Mesenchymal stem cell (in vitro differentiated cells and primary cell): ENCODE results near the gene CFAP119.

Source experiments
- DNase-seq: peaks from one replicate; pipeline ENCODE4 v3.0.0-alpha.2; 2013
- H2AFZ ChIP-seq: one replicate; pipeline ENCODE4 v1.6.1; 2013; ENCODE audit warnings: low read depth, mild to moderate bottlenecking, control low read depth, inconsistent platforms, low read length, moderate library complexity
- H2AK5ac ChIP-seq: 2 replicates; pipeline ENCODE4 v1.6.1; 2013; ENCODE audit warnings: low read length, moderate library complexity, mild to moderate bottlenecking, inconsistent platforms; ENCODE audit not compliant: severe bottlenecking
- H2BK120ac ChIP-seq: one replicate; pipeline ENCODE4 v1.6.1; 2013; ENCODE audit warnings: low read depth, mild to moderate bottlenecking, inconsistent platforms, low read length, moderate library complexity
- H2BK12ac ChIP-seq, 2 experiments: one replicate each; pipeline ENCODE4 v1.6.1; 2013; ENCODE audit warnings: inconsistent platforms in 2 of 2, low read length in 2 of 2, mild to moderate bottlenecking in 2 of 2, moderate library complexity in 2 of 2, control low read depth in 1 of 2
- H2BK15ac ChIP-seq: one replicate; pipeline ENCODE4 v1.6.1; 2013; ENCODE audit warnings: mild to moderate bottlenecking, low read depth, inconsistent platforms; ENCODE audit not compliant: poor library complexity, severe bottlenecking
- H2BK5ac ChIP-seq: 2 replicates; pipeline ENCODE4 v1.6.1; 2013; ENCODE audit warnings: low read depth, mild to moderate bottlenecking, low read length, control low read depth, inconsistent platforms; ENCODE audit not compliant: poor library complexity, severe bottlenecking
- H3K14ac ChIP-seq, 2 experiments: one replicate each; pipeline ENCODE4 v1.6.1; 2013; ENCODE audit warnings: inconsistent platforms in 2 of 2, low read length in 2 of 2, control low read depth in 1 of 2, mild to moderate bottlenecking in 1 of 2, moderate library complexity in 1 of 2
- H3K18ac ChIP-seq, 2 experiments: one replicate each; pipeline ENCODE4 v1.6.1; 2013; ENCODE audit warnings: inconsistent platforms in 2 of 2, low read length in 2 of 2, control low read depth in 1 of 2, low read depth in 1 of 2, mild to moderate bottlenecking in 1 of 2
- H3K23ac ChIP-seq, 2 experiments: one replicate each; pipeline ENCODE4 v1.6.1; 2013; ENCODE audit warnings: inconsistent platforms in 2 of 2, low read length in 2 of 2, mild to moderate bottlenecking in 2 of 2, moderate library complexity in 2 of 2, control low read depth in 1 of 2
- H3K27ac ChIP-seq: 2 replicates; pipeline ENCODE4 v1.5.1; 2013; ENCODE audit warnings: mild to moderate bottlenecking, moderate library complexity, low read length, control low read depth, inconsistent platforms; ENCODE audit not compliant: poor library complexity, severe bottlenecking
- H3K27me3 ChIP-seq, 2 experiments: 2 replicates each; pipeline versions ENCODE4 v1.6.1 to v1.7.0; 2013; ENCODE audit warnings: low read length in 2 of 2, mild to moderate bottlenecking in 2 of 2, moderate library complexity in 2 of 2, control low read depth in 1 of 2, inconsistent platforms in 1 of 2; ENCODE audit not compliant: control insufficient read depth in 1 of 2, insufficient read depth in 1 of 2
- H3K36me3 ChIP-seq, 2 experiments: 2 replicates each; pipeline versions ENCODE4 v1.6.1 to v1.7.0; 2013; ENCODE audit warnings: low read length in 2 of 2, control low read depth in 1 of 2, inconsistent platforms in 1 of 2, low read depth in 1 of 2, mild to moderate bottlenecking in 1 of 2; ENCODE audit not compliant: insufficient read depth in 2 of 2, control insufficient read depth in 1 of 2
- H3K4ac ChIP-seq, 2 experiments: one replicate each; pipeline ENCODE4 v1.6.1; 2013; ENCODE audit warnings: inconsistent platforms in 2 of 2, low read length in 2 of 2, mild to moderate bottlenecking in 2 of 2, moderate library complexity in 2 of 2, control low read depth in 1 of 2, low read depth in 1 of 2
- H3K4me1 ChIP-seq: 2 replicates; pipeline ENCODE4 v1.6.1; 2013; ENCODE audit warnings: low read depth, low read length, control low read depth; ENCODE audit not compliant: control insufficient read depth, insufficient read depth
- H3K4me2 ChIP-seq: 2 replicates; pipeline ENCODE4 v1.6.1; 2013; ENCODE audit warnings: low read length, mild to moderate bottlenecking, inconsistent platforms; ENCODE audit not compliant: poor library complexity, severe bottlenecking
- H3K4me3 ChIP-seq, 2 experiments: 2 replicates each; pipeline versions ENCODE4 v1.5.1 to v1.7.0; 2013; ENCODE audit warnings: low read length in 2 of 2, mild to moderate bottlenecking in 2 of 2, control low read depth in 1 of 2, low read depth in 1 of 2; ENCODE audit not compliant: insufficient read depth in 1 of 2
- H3K79me1 ChIP-seq: replicated peaks from 2 replicates; pipeline ENCODE4 v1.6.1; 2013; ENCODE audit warnings: mild to moderate bottlenecking, control low read depth, low read length, inconsistent platforms; ENCODE audit not compliant: poor library complexity, severe bottlenecking
- H3K9ac ChIP-seq: 2 replicates; pipeline ENCODE4 v1.7.0; 2013; ENCODE audit warnings: mild to moderate bottlenecking, low read length, moderate library complexity
- H3K9me3 ChIP-seq: 2 replicates; pipeline ENCODE4 v1.7.0; 2013; ENCODE audit warnings: mild to moderate bottlenecking, low read length; ENCODE audit not compliant: control insufficient read depth
- H4K8ac ChIP-seq: one replicate; pipeline ENCODE4 v1.6.1; 2013; ENCODE audit warnings: inconsistent platforms, mild to moderate bottlenecking, low read length, moderate library complexity
- H4K91ac ChIP-seq: one replicate; pipeline ENCODE4 v1.6.1; 2013; ENCODE audit warnings: mild to moderate bottlenecking, low read length, inconsistent platforms
- WGBS: methylation state at CpG from one replicate; pipeline ENCODE4 v1.1.7; 2013; ENCODE audit warnings: mixed read lengths; 5-methylcytosine and 5-hydroxymethylcytosine counted together

The CFAP119 gene

GRCh38 chr16:30755955-30756780 is 5.7 kb downstream of the CFAP119 start:
- H3K27ac ChIP-seq: no peak overlapping the region
- no peak overlapping the region for H3K23ac ChIP-seq
- H2BK15ac ChIP-seq: no peak overlapping the region
- WGBS: 95% methylated on average over 20 of the region's 20 CpGs
- H2BK120ac ChIP-seq: no peak overlapping the region
- DNase-seq: no peak
- no peak overlapping the region for H3K14ac ChIP-seq
- no peak overlapping the region for H3K4me3 ChIP-seq
- no peaks in the 10 kb centered on the region for H3K27me3 ChIP-seq
- no peak overlapping the region for H2BK5ac ChIP-seq
- no peak overlapping the region for H2BK12ac ChIP-seq
- no peak overlapping the region for H4K8ac ChIP-seq
- H3K9ac ChIP-seq: no peak overlapping the region
- no peak overlapping the region for H3K18ac ChIP-seq
- H3K9me3 ChIP-seq: no peaks in the 10 kb centered on the region
- peaks cover 61 to 72% of the 10 kb centered on the region in 2 experiments for H3K36me3 ChIP-seq
- no peak overlapping the region for H2AFZ ChIP-seq
- H3K79me1 ChIP-seq: peaks cover 31% of the 10 kb centered on the region
- H3K4ac ChIP-seq: no peak overlapping the region
- no peak overlapping the region for H4K91ac ChIP-seq
- no peak overlapping the region for H2AK5ac ChIP-seq
- no peak overlapping the region for H3K4me2 ChIP-seq
- no peaks in the 10 kb centered on the region for H3K4me1 ChIP-seq

DNA sequence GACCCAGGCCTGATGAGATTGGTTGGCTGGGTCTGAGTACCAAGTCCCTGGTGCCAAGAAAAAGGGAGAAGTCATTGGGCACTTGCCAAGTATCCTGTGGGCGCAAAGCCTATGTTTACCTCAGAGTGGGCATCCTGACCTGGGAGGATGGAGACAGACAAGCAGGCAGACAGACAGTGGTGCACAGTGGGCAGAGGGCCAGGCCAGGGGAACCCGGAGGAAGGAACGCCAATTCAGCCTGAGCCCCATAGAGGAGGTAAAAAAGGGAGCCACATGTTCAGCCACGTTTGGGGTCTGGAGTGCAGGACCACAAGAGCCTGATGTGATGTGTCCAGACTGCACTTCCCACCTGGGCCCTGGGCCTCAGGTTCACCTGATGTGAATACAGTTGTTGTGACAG is 8.3 kb downstream of the CFAP119 start:
- H3K23ac ChIP-seq: no peak overlapping the region
- H4K8ac ChIP-seq: no peak overlapping the region
- H4K91ac ChIP-seq: no peak overlapping the region
- no peak overlapping the region for H3K27ac ChIP-seq
- H2BK15ac ChIP-seq: no peak overlapping the region
- no peaks in the 10 kb centered on the region for H3K27me3 ChIP-seq
- no peak for DNase-seq
- H3K14ac ChIP-seq: no peak overlapping the region
- peaks cover 27% of the 10 kb centered on the region for H3K79me1 ChIP-seq
- peaks cover 6% of the 10 kb centered on the region for H3K4me1 ChIP-seq
- H3K36me3 ChIP-seq: peaks cover 51 to 63% of the 10 kb centered on the region in 2 experiments
- H3K9me3 ChIP-seq: no peaks in the 10 kb centered on the region
- no peak overlapping the region for H3K4me2 ChIP-seq
- no peak overlapping the region for H3K18ac ChIP-seq
- no peak overlapping the region for H2AK5ac ChIP-seq
- WGBS: 99% methylated on average over 4 of the region's 4 CpGs
- H2BK12ac ChIP-seq: no peak overlapping the region
- H2AFZ ChIP-seq: no peak overlapping the region
- H3K4me3 ChIP-seq: no peak overlapping the region
- no peak overlapping the region for H3K9ac ChIP-seq
- no peak overlapping the region for H3K4ac ChIP-seq
- no peak overlapping the region for H2BK5ac ChIP-seq
- H2BK120ac ChIP-seq: no peak overlapping the region

GRCh38 chr16:30750876-30751465 is 10.9 kb downstream of the CFAP119 start:
- H2BK5ac ChIP-seq: no peak overlapping the region
- H3K36me3 ChIP-seq: peaks cover 34 to 47% of the 10 kb centered on the region in 2 experiments
- H2BK12ac ChIP-seq: no peak overlapping the region
- H3K14ac ChIP-seq: no peak overlapping the region
- no peak overlapping the region for H2BK15ac ChIP-seq
- H4K8ac ChIP-seq: no peak overlapping the region
- no peak overlapping the region for H2BK120ac ChIP-seq
- peaks cover 18% of the 10 kb centered on the region for H3K79me1 ChIP-seq
- DNase-seq: no peak
- H3K4me2 ChIP-seq: no peak overlapping the region
- H3K18ac ChIP-seq: no peak overlapping the region
- 95% methylated on average over 20 of the region's 20 CpGs for WGBS
- H3K27me3 ChIP-seq: no peaks in the 10 kb centered on the region
- peaks cover 9% of the 10 kb centered on the region for H3K4me1 ChIP-seq
- no peak overlapping the region for H3K23ac ChIP-seq
- H4K91ac ChIP-seq: no peak overlapping the region
- H3K9me3 ChIP-seq: no peaks in the 10 kb centered on the region
- H2AFZ ChIP-seq: no peak overlapping the region
- no peak overlapping the region for H2AK5ac ChIP-seq
- H3K9ac ChIP-seq: no peak overlapping the region
- H3K4ac ChIP-seq: no peak overlapping the region
- no peak overlapping the region for H3K27ac ChIP-seq
- H3K4me3 ChIP-seq: no peak overlapping the region

DNA sequence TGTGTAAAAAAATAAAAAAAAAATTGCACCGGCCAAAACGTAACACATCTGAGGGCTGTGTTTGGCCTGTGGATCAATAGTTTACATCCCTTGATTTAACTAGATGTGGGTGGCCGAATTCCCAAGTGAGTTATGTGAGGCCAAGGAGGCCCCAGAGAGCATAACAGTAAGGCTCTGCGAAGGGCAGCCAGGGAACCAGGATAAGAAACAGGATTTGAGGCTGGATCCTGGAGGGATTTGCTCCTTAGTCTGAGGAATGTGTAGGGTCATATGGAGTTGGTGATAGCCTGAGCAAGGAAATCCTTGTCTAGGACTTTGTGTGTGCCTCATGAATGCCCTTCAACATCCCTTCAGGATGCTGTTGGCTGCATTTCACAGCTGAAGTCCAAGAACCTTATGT is 11.7 kb downstream of the CFAP119 start:
- no peak overlapping the region for H2AFZ ChIP-seq
- no peak overlapping the region for H2BK5ac ChIP-seq
- no peak overlapping the region for H2AK5ac ChIP-seq
- H3K23ac ChIP-seq: no peak overlapping the region
- no peak for DNase-seq
- H3K18ac ChIP-seq: no peak overlapping the region
- no peak overlapping the region for H2BK120ac ChIP-seq
- 94% methylated on average over 4 of the region's 4 CpGs for WGBS
- H3K27ac ChIP-seq: no peak overlapping the region
- H3K14ac ChIP-seq: no peak overlapping the region
- H2BK12ac ChIP-seq: no peak overlapping the region
- no peak overlapping the region for H3K4ac ChIP-seq
- H4K8ac ChIP-seq: no peak overlapping the region
- H3K4me3 ChIP-seq: no peak overlapping the region
- no peaks in the 10 kb centered on the region for H3K9me3 ChIP-seq
- peaks cover 30 to 48% of the 10 kb centered on the region in 2 experiments for H3K36me3 ChIP-seq
- peaks cover 9% of the 10 kb centered on the region for H3K4me1 ChIP-seq
- no peaks in the 10 kb centered on the region for H3K27me3 ChIP-seq
- H3K79me1 ChIP-seq: peaks cover 17% of the 10 kb centered on the region
- H4K91ac ChIP-seq: no peak overlapping the region
- no peak overlapping the region for H3K9ac ChIP-seq
- H2BK15ac ChIP-seq: no peak overlapping the region
- no peak overlapping the region for H3K4me2 ChIP-seq
